ENCODE results near the gene LAMTOR5.

The LAMTOR5 gene

DNA sequence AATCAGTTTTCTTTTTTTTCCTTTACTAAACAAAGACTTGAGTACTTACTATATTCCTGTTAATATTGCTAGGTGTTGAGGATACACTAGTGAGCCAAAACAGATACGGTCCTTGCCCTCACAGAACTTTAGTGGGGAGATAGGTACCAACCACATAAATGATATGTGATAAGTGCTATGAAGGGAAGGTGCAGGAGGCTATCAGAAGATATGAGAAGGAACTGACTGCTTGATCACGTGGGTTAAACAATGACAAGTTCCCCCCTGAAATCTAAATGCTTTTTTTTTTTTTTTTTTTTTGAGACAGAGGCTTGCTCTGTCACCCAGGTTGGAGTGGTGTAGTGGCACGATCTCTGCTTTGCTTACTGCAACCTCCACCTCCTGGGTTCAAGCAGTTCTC lies 43.3 kb downstream of the LAMTOR5 start:
- DNase-seq (ENCODE audit: insufficient read length, low spot score) (no peak), FAIRE-seq (no peak)
- TF ChIP-seq, protein P1, sequence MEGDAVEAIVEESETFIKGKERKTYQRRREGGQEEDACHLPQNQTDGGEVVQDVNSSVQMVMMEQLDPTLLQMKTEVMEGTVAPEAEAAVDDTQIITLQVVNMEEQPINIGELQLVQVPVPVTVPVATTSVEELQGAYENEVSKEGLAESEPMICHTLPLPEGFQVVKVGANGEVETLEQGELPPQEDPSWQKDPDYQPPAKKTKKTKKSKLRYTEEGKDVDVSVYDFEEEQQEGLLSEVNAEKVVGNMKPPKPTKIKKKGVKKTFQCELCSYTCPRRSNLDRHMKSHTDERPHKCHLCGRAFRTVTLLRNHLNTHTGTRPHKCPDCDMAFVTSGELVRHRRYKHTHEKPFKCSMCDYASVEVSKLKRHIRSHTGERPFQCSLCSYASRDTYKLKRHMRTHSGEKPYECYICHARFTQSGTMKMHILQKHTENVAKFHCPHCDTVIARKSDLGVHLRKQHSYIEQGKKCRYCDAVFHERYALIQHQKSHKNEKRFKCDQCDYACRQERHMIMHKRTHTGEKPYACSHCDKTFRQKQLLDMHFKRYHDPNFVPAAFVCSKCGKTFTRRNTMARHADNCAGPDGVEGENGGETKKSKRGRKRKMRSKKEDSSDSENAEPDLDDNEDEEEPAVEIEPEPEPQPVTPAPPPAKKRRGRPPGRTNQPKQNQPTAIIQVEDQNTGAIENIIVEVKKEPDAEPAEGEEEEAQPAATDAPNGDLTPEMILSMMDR (IDR thresholded peaks at IDR 0.05; ENCODE audit: insufficient read depth, missing control alignments) = no peak

DNA sequence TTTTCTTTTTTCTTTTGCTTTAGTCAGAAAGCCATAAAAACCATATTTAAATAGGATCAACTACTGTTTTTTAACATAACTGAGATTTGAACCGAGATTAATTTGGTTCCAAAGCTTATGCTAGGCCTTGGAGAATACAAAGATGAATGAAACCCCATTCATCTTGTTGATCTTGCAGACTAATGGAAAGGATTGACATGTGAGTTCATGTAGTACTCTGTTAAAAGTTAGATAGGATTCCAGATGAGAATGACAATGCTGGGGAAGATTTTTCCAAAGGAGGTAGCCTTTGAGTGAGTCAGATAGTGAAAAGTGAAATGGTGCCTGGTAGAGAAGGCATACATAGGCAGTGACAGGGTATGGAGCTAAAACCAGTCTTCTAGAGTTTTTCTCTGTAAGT lies 45.6 kb downstream of the LAMTOR5 start:
- no peak for FAIRE-seq
- DNase-seq (ENCODE audit: insufficient read length, low spot score) = no peak

DNA sequence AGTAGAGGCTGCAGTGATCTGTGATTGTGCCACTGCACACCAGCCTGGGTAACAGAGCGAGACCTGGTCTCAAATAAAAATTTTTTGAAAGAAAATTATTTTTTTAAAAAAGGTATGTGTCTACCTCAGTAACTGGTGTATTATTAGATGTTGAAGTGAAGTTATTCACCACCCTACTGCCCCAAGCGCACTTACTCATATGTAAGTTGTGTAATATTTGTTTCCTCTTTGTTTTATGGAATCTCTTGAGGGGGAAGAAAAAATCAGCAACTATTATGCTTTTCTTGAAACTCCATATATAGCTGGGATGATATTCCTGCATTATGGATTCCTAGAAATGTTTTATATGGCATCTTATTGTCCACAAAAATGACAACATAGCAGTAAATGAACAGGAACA lies 47.1 kb downstream of the LAMTOR5 start:
- FAIRE-seq = no peak
- TF ChIP-seq, protein P1 (IDR thresholded peaks at IDR 0.05; ENCODE audit: insufficient read depth, missing control alignments) = no peak

More for the DNA sequence above, 45.6 kb downstream of the LAMTOR5 start:
- TF ChIP-seq, protein P1 (IDR thresholded peaks at IDR 0.05; ENCODE audit: insufficient read depth, missing control alignments) = no peak

DNA sequence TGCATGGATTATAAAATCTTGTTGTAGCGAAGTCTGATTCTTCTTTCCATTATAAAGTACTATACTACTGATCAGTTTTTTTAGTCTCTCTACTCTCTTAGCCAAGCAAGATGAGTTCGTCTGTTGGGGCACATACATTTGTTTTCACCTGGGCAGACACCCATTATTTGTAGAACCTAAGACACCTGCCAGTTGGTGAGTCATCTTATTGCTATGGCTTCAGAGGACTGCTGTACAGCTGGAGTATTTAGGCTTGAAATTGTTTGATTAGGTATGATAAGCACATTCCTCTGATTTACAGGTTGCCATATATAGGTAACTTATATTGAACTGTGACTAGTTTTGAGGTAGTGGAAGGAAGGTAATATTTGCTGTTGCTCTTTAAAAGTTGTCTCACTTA lies 51.1 kb downstream of the LAMTOR5 start:
- DNase-seq (ENCODE audit: insufficient read length, low spot score) (no peak), FAIRE-seq (no peak)
- TF ChIP-seq, protein P1 (IDR thresholded peaks at IDR 0.05; ENCODE audit: insufficient read depth, missing control alignments) = no peak

More for the DNA sequence above, 47.1 kb downstream of the LAMTOR5 start:
- DNase-seq (ENCODE audit: insufficient read length, low spot score) = no peak

DNA sequence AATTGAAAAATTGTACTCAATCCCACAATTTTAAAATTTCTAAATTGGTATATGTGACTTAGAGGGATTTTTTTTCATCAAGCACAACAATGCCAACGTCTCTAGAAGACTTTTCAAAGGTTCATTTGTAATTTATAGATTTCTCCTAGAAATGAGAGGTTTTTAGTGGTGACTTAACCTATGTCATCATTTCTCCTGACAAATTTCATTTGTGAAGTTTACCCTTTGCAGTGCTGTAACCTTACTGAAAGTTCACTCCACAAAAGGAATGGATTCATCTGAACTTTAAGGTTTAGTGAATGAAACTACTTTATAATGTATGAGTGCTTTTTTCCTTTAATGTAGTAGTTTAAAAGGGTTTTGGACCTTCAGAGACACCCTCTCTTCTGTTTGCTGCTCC lies 52.2 kb downstream of the LAMTOR5 start:
- FAIRE-seq = no peak
- DNase-seq (ENCODE audit: insufficient read length, low spot score) = no peak
- TF ChIP-seq, protein P1 (IDR thresholded peaks at IDR 0.05; ENCODE audit: insufficient read depth, missing control alignments) = no peak

Measured in D721Med (cell line).